GM23338 (cell line): Measurements from ENCODE around the gene EFHD2.

ENCODE experiments used
- CREB1 ChIP-seq: fragments of 250-450 bp; sonication (Bioruptor Pico); IDR thresholded peaks from 2 replicates; pipeline ENCODE4 v1.5.0; 2020; ENCODE audit warnings: low read depth, mild to moderate bottlenecking, moderate library complexity
- CTCF ChIP-seq, 2 experiments: fragments of 200-600 bp in 1 of 2; sonication (generic) in 1 of 2; conservative IDR thresholded peaks; 2 replicates each; pipeline versions ENCODE4 v1.5.1 to v1.6.1; 2016 to 2017; ENCODE audit warnings: antibody characterized with exemption in 2 of 2, low read depth in 2 of 2, mild to moderate bottlenecking in 2 of 2, moderate library complexity in 1 of 2
- EZH2 ChIP-seq: fragments of 200-600 bp; sonication (generic); IDR thresholded peaks from one replicate; pipeline ENCODE4 v1.8.0; 2017; ENCODE audit warnings: antibody characterized with exemption, mild to moderate bottlenecking, low read depth; ENCODE audit not compliant: unreplicated experiment
- EZH2phosphoT487 ChIP-seq: fragments of 200-600 bp; sonication (generic); IDR thresholded peaks from one replicate; pipeline ENCODE4 v1.8.1; 2018; ENCODE audit warnings: antibody characterized with exemption; ENCODE audit not compliant: unreplicated experiment
- JUNB ChIP-seq: IDR thresholded peaks from one replicate; pipeline ENCODE4 v1.6.1; 2016; ENCODE audit warnings: antibody characterized with exemption; ENCODE audit not compliant: unreplicated experiment
- NANOG ChIP-seq: IDR thresholded peaks from 2 replicates; pipeline ENCODE4 v1.6.1; 2016; ENCODE audit warnings: antibody characterized with exemption, borderline replicate concordance
- POLR2AphosphoS5 ChIP-seq: IDR thresholded peaks from 2 replicates; pipeline ENCODE4 v1.6.1; 2016; ENCODE audit warnings: antibody characterized with exemption, low read depth
- REST ChIP-seq: IDR thresholded peaks from one replicate; pipeline ENCODE4 v1.6.1; 2018; ENCODE audit warnings: antibody characterized with exemption; ENCODE audit not compliant: unreplicated experiment
- ZNF114 ChIP-seq: fragments of 250-450 bp; sonication (Bioruptor Pico); IDR thresholded peaks from 2 replicates; pipeline ENCODE4 v1.5.0; 2020; ENCODE audit warnings: mild to moderate bottlenecking, moderate library complexity

- TF ChIP-seq CTCF (conservative IDR thresholded peaks at IDR 0.05; ENCODE audit: low read depth in 2 of 2) = no peak
- TF ChIP-seq POLR2AphosphoS5 = no peak
- TF ChIP-seq EZH2 = no peak
- TF ChIP-seq REST = no peak
- TF ChIP-seq CREB1 (CRISPR knock-in tag) = no peak
- TF ChIP-seq NANOG = no peak
- no peak for TF ChIP-seq JUNB
- TF ChIP-seq EZH2phosphoT487 = no peak
- no peak for TF ChIP-seq ZNF114 (CRISPR knock-in tag)
Observed at GRCh38 chr1:15451014-15451722, 41.5 kb downstream of the EFHD2 start.
